C4-2B (cell line): Measurements from ENCODE around the gene SMARCA5.
A peak's percentile ranks its signal among the peaks of the same experiment; 100 is the strongest.

ENCODE experiments used
- H3K27ac ChIP-seq: fragments of 450-650 bp; 2 replicates; pipeline ENCODE4 v1.5.1; 2017
- ZFX ChIP-seq: fragments of 450-650 bp; IDR thresholded peaks from 2 replicates; pipeline ENCODE4 v1.6.1; 2017
- TF ChIP-seq, protein P1 (sequence below): fragments of 450-650 bp; conservative IDR thresholded peaks from 2 replicates; pipeline ENCODE4 v1.5.1; 2017; ENCODE audit warnings: mild to moderate bottlenecking

SMARCA5 gene

DNA sequence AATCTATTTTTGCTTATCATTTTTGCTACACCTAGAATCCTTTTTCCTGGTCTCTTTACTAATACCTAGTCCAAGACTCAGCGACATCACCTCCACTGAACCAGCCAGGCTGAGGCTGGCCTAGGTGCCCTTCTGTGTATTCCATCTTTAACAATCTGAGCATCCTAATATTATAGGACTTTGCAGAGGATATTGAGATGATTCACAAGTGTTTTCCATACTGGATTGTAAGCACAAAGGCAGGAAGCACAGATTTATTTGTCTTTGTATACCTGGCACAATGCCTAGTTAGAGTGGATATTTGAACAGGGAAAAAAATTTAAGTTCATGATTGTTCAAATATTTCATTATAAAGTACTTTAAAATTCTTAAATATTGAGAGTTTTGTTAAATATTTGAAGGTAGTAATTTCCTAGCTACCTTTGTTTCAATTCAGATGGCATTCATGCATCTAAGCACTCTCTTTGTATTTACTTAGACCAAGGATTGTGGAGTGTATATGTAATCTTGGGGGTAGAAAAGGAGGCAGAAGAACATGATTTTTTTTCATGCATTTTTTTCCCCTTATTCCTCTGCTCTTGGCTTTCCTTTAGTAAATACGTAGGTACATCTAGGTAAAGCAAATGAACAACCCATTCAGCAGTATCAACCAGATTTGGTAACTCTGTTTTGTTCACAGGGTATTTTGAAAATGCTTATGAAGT is 18.4 kb downstream of the SMARCA5 start:
- H3K27ac ChIP-seq: no peak overlapping the region

DNA sequence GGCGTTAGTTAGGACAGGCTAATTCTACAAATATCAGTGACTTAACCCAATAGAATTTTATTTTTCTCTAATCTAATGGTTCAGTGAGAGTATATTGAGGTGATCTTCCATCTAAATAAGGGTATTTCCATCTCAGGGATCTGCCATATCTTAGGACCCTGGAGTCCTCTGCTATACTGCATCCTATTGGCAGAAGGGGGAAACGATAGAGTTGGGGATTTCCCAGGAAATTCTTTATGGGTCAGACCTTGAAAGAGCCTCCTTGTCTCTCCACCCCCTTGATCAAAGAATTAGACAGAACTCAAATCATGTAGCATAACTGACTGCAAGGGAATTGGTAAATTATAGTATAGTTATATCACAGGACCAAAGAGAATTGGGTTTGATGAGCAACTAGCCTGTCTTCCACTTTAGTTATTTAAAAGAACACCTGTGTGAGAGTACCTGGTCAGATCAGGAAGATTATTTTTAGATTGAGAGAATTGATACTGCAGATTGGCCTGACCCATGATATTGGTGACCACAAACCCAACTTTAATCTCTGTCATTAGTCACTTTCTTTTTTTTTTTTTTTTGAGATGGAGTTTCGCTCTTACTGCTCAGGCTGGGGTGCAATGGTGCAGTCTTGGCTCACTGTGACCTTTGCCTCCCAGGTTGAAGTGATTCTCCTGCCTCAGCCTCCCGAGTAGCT is 25.6 kb downstream of the SMARCA5 start:
- no peak overlapping the region for H3K27ac ChIP-seq
- TF ChIP-seq, protein P1, sequence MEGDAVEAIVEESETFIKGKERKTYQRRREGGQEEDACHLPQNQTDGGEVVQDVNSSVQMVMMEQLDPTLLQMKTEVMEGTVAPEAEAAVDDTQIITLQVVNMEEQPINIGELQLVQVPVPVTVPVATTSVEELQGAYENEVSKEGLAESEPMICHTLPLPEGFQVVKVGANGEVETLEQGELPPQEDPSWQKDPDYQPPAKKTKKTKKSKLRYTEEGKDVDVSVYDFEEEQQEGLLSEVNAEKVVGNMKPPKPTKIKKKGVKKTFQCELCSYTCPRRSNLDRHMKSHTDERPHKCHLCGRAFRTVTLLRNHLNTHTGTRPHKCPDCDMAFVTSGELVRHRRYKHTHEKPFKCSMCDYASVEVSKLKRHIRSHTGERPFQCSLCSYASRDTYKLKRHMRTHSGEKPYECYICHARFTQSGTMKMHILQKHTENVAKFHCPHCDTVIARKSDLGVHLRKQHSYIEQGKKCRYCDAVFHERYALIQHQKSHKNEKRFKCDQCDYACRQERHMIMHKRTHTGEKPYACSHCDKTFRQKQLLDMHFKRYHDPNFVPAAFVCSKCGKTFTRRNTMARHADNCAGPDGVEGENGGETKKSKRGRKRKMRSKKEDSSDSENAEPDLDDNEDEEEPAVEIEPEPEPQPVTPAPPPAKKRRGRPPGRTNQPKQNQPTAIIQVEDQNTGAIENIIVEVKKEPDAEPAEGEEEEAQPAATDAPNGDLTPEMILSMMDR: no peak
- TF ChIP-seq ZFX: no peak

More for the DNA sequence above, 18.4 kb downstream of the SMARCA5 start:
- TF ChIP-seq, protein P1: peak; percentile 39
- no peak for TF ChIP-seq ZFX

DNA sequence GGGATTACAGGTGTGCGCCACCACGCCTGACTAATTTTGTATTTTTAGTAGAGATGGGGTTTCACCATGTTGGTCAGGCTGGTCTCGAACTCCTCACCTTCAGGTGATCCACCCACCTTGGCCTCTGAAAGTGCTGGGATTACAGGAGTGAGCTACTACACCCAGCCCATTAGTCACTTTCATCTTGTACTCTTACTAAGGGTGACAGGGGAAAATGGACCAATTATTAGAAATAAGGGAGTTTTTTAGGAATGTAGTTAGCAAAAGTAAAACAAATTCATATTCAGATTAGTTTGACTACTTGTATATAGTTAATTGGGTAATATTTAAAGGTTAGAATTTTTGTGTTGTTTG is 26.1 kb downstream of the SMARCA5 start:
- H3K27ac ChIP-seq: no peak overlapping the region
- TF ChIP-seq ZFX: no peak
- TF ChIP-seq, protein P1: no peak

DNA sequence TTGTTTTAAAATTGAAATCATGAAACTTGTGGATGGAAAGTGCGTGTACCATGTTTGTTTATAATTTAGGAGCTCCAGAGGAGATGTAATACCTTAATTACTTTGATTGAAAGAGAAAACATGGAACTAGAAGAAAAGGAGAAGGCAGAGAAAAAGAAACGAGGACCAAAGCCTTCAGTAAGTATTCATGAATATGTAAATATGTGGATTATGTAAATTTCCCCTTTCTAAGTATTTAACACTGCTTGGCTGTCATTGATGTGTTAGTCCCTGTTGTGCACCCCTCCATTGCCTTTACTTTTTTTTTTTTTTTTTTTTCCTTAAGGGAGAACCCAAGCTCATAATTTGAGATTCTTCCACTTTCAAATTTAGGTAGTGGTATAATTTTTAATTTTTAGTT is 36.4 kb downstream of the SMARCA5 start:
- TF ChIP-seq ZFX: no peak
- TF ChIP-seq, protein P1: no peak

DNA sequence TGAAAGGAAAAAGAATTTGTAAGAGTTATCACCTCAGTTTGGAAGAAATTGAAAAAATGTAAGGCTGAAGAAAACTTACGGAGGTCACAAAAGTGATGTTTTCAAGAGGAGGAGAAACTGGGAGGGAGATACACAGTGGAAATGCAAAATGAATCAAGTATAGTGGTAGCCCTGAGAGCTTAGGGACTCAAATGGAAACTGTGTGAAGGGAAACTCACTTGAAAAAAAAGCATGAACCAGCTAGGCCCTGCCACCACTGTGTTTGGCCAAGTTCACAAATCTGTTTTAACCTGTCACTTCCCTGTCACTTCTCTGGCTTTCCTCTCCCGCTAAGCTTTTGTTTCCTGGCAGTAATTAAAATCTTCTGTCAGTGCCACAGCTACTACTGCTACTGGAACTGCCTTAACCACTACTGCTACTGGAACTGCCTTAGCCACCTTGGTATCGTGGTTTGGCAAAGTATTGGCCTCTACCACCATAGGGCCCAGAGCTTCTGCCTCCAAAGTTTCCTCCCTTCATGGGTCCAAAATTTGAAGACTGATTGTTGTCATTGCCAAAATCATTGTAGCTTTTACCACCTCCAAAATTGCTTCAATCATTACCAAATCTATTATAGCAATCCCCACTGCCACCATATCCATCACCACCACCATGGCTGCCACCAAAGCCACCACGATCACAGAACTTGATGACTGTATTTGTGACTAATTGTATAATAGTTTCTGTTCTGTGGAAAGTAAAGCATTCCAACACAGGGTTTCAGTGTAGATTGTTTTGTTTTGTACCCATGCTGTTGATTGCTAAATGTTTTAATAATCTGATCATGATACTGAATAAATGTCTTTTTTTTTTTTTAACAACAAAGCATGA is 41.5 kb downstream of the SMARCA5 start:
- no peak overlapping the region for H3K27ac ChIP-seq
- TF ChIP-seq ZFX: no peak
- TF ChIP-seq, protein P1: no peak

More for the DNA sequence above, 36.4 kb downstream of the SMARCA5 start:
- no peak overlapping the region for H3K27ac ChIP-seq

DNA sequence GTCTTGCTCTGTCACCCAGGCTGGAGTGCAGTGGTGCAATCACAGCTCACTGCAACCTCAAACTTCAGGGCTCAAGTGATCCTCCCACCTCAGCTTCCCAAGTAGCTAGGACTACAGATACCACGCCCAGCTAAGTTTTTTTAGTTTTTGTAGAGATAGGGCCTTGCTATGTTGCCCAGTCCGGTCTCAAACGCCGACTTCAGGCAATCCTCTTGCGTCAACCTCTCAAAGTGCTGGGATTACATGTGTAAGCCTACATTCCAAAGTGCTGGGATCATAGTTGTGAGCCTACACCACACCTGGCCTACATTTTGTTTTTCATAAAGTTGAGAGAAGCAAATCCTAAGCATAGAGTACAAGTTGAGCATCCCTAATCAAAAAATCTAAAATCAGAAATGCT is 42.2 kb downstream of the SMARCA5 start:
- TF ChIP-seq ZFX: no peak
- TF ChIP-seq, protein P1: no peak
- no peak overlapping the region for H3K27ac ChIP-seq

DNA sequence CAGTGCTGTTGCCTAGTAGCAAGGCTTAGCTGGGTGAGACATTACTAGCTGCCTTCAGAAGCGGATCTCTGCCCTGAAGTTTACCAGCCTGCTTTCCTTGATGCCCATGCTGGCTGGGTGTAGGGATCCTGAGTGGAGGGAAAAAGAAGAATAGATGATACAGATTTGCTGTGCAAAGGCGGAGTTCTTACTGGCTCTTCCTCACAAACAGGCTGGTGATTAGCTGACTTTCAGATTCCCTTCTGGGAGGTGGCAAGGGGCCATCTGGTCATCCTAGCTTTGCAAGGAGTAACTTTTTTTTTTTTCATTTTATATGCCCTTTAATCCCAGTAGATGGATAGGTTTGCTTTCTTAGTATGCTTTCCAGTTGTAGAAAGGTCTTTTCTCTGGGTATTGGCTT is 44.8 kb downstream of the SMARCA5 start:
- TF ChIP-seq, protein P1: no peak
- TF ChIP-seq ZFX: no peak
- no peak overlapping the region for H3K27ac ChIP-seq
